GM21737 (cell line): ENCODE measurements around the gene BORCS8.
A peak's percentile ranks its signal among the peaks of the same experiment; 100 is the strongest.
"Not testable (repeated sequence)": the region's sequence is repeated elsewhere in the genome, so short reads cannot be mapped to it uniquely, and the experiment has no call there.

Experiments
- ATAC-seq: cut with Tn5 transposase; IDR thresholded peaks from one replicate; pipeline ENCODE4 v1.9.1; 2021; ENCODE audit warnings: mild to moderate bottlenecking, moderate library complexity; ENCODE audit not compliant: unreplicated experiment

Gene BORCS8

DNA sequence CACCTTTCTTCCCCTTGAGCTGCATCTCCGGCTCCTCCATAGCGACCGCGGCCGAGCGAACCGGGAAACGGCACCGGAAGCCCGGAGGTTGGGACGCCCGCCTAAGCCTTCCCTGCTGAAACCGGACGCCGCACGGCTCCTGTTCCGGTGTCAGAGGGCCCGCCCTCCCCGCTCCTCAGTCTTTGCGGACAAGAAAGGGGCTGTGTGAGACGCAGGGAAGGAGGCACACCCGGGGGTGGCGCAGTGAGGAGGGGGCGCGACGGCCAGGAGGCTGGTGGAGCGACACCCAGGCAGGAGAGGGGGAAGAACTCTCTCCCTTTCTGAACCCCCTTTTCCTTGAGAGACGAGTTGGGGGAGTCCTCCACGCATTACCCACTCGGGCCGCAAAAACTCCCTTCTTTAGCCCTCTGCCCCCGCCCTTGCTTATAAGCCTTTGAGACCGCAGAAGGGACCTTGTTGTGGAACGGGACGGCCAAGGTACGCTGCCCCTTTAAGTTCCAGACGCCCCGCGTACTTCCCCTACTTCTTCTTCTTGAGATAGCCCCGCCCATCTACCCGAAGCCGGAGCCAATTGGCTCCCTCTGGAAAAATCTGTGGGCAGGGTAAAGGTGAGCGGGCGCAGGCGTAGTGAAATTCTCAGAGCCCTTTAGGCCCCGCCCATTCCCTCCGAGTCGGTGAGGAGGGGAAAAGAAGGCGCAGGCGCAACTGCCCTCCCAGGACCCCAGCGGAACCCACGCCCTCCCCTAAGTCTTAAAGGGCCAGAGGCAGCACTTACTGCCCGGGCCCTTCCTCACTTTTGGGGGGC lies at the start of gene BORCS8, which contains the start of gene RFXANK:
Gene BORCS8, minus strand, starts transcription at position 75 of the 805 bp plus-strand sequence. Its CDS starts 35 bp downstream, at position 40.
Gene RFXANK, plus strand, starts transcription at position 181 of the 805 bp plus-strand sequence. CDS start 1,689 bp downstream, outside the sequence.
- peak; percentile 75 for ATAC-seq

DNA sequence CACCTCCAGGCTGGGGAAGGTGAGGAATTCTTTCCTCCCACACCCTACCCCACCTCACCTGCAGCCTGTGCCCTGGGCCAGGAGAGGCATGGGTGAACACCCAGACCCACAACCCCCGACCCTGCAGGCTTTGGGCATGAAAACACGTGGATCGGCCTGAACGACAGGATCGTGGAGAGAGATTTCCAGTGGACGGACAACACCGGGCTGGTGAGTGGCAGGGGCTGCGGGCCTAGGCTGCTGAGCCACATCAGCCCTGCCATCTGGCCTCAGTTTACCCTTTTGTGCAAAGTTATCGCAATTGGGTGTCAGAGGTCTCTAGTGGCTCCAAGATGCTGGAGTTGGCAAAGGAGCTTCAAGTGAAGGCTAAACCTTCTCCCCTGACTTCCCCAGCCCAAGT lies 48.5 kb upstream of the BORCS8 start:
- no peak for ATAC-seq

DNA sequence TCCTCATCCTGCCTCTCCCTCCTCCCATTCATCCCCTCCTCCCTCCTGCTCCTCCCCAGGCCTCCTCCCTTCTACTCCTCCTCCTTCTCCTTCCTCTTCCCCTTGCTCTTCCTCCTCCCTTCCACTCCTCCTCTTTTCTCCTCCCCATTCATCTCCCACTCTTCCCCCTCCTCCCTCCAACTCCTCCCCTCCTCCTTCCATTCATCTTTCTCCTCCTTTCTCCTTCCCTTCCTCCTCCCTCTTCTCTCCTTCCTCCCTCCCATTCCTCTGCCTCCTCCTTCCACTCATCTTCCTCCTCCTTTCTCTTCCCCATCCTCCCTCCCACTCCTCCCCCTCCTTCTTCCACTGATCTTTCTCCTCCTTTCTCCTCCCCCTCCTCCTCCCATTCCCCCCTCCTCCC lies 47.7 kb upstream of the BORCS8 start:
- ATAC-seq = no peak

DNA sequence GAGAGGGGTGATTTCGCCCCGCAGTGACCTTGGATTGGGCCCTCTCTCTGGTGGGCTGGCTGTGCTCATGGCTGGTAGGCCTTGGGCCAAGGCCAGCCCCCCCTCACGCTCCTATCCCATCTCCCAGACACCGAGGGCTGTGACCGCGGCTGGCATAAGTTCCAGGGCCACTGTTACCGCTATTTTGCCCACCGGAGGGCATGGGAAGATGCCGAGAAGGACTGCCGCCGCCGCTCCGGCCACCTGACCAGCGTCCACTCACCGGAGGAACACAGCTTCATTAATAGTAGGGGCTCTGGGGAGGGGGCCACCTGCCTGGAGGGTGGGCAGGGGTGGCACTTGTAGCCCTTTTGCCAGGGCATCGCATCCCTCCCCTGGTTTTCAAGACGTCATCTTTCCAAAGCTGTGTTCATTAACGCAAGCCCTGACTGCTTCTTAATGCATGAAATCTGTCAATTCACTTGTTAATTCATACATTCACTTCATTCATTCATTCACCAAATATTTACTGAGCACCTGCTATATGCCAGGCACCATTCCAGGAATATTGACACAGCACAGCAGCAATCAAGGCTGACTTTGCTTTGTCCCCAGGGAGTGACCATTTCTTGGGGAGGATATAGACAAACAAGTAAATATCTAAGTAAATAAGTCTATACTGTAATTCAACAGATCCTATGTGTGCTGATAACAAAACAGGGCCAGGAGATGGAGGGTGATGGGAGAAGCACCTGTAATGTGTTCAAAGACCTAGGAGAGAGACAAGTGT lies 46.4 kb upstream of the BORCS8 start:
- no peak for ATAC-seq

DNA sequence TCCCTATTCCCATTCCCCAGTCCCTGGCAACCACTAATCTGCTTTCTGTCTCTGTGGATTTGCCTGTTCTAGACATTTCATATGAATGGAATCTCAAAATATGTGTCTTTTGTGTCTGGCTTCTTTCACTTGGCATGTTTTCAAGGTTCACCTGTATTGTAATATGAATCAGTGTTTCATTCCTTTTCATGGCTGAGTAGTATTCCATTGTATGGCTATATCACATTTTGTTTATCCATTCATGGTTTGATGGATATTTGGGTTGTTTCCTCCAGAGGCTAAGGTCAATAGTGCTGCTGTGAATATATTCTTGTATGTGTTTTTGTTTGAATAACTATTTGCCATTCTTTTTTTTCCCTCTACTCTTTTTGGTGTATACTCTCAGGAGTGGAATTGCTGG lies 44.2 kb upstream of the BORCS8 start:
- ATAC-seq = no peak

DNA sequence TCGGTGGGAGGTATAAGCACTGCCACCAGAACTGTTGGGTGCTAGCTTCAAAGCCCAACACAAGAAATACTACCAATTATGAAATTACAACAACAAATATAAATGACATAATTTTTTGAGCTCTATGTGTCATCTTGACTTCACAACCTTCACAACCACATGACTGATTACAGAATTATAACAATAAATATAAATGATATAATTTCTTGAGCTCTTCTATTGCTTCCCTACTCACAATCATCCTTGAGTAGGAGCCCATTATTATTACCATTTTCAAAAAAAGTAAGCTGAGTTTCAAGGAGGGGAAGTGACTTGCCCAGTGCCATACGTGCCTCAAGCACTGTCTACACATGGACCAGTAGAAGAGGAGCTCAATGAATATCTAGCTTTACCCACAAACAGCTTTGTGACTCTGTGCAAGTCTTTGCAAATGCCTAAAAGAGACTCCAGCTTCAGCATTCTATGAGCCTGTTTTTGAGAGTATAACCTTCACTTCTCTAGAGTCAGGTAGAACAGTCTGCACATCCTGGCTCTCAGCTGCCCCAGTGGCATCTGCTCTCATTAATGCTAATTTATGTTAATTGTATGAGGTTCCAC lies 42.4 kb upstream of the BORCS8 start:
- ATAC-seq = no peak

DNA sequence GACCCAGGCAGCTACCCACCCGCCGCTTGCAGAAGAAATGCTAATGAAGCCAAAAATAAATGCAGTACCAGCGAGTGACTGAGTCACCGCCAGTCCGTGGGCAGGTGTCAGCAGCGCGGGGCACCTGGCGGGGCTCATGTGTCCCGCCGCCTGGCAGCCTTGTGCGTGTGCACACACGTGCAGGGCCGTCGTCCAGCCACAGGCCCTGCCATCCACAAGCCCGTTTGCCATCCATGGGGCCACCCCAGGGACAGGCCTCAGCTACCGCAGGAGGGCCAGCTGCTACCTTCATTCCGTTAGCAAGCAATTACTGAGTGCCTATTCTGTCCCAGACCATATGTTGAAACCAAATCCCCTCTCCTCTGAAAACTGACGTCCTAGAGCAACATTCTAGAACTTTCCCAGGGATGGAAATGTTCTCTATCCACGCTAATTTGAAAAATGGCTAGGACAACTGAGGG lies 40.3 kb upstream of the BORCS8 start:
- ATAC-seq = no peak

DNA sequence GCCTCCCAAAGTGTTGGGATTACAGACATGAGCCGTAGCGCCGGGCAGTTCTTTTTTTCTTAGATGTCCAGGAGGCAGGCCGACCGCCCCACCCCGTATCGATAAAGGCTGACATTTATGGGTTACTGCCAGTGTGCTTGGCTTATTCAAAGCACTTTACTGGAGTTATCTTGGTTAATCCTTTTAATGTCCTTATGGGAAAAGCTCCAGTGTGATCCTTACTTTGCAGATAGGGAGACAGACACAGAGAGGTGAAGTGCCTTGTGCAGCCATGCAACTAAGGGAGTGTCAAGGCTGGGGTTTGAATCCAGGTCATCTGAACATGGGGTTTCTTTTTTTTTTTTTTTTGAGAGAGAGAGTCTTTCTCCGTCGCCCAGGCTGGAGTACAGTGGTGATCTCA lies 39.0 kb upstream of the BORCS8 start:
- ATAC-seq = no peak

DNA sequence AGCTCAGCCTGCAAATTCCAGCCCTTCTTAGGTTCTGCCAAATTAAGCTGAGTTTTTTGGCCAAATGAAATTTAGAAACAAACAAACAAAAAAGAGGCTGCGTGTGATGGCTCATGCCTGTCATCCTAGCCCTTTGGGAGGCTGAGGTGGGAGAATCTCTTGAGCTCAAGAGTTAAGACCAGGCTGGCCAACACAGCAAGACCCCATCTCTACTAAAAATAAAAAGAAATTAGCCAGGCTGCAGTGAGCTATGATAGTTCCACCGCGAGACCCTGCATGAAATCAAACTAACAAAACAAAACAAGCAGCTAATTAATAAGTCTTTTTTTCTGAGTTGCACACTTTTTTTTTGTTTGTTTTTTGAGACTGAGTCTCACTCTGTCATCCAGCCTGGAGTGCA lies 37.7 kb upstream of the BORCS8 start:
- ATAC-seq = no peak

DNA sequence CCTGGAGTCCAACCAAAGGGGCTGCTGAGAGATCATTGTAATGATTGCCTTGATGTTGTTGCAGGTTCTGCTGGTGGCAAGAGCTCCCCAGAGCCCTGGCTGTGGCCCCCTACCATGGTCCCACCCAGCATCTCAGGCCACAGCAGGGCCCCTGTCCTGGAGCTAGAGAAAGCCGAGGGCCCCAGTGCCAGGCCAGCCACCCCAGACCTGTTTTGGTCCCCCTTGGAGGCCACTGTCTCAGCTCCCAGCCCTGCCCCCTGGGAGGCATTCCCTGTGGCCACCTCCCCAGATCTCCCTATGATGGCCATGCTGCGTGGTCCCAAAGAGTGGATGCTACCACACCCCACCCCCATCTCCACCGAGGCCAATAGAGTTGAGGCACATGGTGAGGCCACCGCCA lies 35.3 kb upstream of the BORCS8 start:
- no peak for ATAC-seq

DNA sequence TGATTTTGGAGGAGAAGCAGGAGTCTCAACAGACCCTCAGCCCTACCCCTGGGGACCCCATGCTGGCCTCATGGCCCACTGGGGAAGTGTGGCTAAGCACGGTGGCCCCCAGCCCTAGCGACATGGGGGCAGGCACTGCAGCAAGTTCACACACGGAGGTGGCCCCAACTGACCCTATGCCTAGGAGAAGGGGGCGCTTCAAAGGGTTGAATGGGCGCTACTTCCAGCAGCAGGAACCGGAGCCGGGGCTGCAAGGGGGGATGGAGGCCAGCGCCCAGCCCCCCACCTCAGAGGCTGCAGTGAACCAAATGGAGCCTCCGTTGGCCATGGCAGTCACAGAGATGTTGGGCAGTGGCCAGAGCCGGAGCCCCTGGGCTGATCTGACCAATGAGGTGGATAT lies 34.7 kb upstream of the BORCS8 start:
- no peak for ATAC-seq

DNA sequence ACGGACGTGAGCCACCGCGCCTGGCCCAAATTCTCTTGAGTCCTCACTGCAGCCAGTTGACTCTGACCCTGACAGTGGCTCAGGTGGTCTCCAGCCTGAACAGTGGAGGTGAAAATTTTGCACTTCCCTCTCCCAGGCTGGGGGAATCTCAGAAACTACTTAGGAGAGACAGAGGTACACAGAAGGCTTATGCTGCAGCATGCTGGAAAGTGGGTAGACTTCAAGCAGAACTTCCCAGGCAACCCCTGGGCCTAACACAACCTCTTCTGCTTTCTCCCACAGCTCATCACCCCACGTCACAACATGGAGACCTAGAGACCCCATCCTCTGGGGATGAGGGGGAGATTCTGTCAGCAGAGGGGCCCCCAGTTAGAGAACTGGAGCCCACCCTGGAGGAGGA lies 34.3 kb upstream of the BORCS8 start:
- no peak for ATAC-seq

DNA sequence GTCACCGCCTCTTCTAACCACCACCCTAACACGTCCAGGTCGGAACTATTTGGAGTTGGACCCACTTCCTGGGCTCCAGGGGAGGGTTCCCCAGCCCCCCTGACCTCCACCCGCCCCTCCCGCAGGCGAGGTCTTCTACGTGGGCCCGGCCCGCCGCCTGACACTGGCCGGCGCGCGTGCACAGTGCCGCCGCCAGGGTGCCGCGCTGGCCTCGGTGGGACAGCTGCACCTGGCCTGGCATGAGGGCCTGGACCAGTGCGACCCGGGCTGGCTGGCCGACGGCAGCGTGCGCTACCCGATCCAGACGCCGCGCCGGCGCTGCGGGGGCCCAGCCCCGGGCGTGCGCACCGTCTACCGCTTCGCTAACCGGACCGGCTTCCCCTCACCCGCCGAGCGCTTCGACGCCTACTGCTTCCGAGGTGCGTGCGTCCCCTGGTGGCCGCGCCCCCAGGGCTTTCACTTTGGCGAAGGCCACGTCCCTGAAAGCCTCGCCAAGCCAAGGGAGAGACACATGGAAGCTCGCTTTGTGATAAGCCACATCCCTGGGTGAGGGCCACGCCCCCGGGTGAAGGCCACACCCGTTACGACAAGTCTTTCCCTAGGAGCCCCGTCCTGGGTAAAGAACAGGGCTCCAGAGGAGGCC lies 33.0 kb upstream of the BORCS8 start:
- no peak for ATAC-seq

DNA sequence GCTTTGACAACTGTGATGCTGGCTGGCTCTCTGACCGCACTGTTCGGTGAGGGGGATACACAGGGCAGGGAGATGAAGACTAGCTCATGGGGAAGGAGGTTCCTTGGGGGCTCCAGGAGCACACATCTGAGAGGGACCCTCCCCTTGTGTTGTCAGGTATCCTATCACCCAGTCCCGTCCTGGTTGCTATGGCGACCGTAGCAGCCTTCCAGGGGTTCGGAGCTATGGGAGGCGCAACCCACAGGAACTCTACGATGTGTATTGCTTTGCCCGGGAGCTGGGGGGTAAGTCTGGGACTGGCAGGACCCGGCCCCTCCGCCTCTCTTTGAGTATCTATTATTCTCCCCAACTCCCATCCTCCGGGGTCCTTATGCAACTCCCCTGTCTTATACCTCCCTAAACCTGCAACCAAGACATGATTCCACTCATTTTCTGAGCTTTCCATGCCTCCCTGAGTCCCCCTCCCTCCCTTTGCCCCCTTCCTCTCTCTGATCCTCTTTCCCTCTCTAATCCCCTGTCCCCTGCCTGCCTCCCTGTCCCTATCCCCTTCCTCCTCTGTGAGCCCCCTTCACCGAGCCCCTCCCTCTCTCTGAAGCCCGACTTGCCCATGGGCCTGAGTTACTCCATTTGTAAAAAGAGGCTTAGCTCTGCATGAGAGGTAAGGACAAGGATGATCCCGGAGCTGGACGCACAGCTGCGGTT lies 32.3 kb upstream of the BORCS8 start:
- ATAC-seq = no peak

DNA sequence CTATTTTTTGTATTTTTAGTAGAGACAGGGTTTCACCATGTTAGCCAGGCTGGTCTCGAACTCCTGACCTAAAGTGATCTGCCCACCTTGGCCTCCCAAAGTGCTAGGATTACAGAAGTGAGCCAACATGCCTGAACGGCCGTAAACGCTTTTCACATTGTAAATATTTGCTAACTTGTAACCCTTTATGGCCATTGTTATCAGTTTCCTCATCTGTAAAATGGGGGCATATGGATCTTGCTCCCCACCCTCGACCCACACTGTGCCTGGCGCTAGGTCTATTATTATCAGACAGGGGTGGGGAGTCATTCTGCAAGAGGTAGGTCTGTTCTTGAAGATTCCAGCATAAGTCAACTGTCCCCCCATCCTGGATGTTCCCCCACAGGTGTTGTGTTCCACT lies 31.7 kb upstream of the BORCS8 start:
- ATAC-seq = no peak

DNA sequence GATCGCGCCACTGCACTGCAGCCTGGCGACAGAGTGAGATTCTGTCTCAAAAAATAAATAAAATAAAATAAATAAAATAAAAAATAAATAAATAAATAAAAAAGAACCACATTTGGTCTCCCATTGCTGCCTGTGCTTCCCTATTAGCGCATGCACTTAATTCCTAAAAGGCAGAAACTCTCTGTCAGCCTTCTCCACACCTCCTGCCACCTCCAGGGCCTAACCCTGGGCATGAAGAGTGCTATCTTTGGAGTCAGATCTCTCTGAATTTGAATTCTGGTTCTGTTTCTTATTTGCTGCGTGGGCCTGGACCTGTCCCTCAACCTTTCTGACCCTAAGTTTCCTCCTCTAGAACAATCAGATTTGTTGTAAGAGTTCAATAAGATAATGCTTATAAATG lies 31.1 kb upstream of the BORCS8 start:
- ATAC-seq = no peak

DNA sequence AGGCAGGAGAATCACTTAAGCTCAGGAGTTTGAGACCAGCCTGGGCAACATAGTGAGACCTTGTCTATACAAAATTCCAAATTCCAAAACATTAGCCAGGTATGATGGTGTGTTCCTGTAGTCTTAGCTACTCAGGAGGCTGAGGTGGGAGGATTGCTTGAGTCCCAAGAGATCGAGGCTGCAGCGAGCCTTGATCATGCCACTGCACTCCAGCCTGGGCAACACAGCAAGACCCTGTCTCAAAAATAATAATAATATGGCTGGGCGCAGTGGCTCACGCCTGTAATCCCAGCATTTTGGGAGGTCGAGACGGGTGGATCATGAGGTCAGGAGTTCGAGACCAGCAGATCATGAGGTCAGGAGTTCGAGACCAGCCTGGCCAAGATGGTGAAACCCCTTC lies 29.0 kb upstream of the BORCS8 start:
- ATAC-seq = not testable (repeated sequence)

DNA sequence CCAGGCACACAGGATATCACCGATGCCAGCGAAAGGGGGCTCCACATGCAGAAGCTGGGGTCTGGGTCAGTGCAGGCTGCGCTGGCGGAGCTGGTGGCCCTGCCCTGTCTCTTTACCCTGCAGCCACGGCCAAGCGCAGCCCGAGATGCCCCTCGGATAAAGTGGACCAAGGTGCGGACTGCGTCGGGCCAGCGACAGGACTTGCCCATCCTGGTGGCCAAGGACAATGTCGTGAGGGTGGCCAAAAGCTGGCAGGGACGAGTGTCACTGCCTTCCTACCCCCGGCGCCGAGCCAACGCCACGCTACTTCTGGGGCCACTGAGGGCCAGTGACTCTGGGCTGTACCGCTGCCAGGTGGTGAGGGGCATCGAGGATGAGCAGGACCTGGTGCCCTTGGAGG lies 27.0 kb upstream of the BORCS8 start:
- ATAC-seq = no peak

DNA sequence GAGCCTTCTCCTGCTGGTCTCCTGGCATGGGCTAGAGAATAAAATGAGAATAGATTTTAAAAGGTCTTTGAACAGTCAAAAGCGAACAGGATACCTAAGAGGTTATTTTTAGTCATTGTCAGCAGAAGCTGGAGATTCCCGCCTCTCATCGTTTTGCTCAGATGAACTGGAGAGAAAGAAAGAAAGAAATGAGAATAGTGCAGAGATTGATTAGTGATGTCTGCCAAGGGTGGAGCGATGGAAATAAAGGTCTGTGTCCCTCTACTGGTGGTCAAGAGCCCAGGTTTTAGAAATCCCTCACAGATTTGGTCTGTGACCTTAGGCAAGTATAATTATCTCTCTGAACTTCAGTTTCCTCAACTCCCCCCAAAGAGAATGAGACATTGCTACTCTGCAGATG lies 25.1 kb upstream of the BORCS8 start:
- ATAC-seq = no peak

DNA sequence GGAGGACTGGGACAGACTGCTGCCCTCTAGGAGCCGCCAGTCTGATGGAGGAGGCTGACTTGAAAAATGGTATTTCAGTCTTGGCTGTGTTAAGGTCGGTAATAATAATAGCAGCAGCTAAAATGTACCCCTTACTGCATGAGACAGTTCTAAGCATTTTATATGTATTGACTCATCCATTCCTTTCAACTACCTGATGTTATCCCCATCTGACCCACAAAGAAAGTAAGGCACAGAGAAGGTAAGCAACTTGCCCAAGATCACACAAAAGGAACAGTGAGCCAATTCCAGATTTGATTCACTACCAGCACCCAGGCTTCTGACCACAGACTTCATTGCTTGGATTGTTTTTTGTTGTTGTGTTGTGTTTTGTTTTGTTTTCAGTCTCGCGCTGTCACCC lies 23.8 kb upstream of the BORCS8 start:
- no peak for ATAC-seq

DNA sequence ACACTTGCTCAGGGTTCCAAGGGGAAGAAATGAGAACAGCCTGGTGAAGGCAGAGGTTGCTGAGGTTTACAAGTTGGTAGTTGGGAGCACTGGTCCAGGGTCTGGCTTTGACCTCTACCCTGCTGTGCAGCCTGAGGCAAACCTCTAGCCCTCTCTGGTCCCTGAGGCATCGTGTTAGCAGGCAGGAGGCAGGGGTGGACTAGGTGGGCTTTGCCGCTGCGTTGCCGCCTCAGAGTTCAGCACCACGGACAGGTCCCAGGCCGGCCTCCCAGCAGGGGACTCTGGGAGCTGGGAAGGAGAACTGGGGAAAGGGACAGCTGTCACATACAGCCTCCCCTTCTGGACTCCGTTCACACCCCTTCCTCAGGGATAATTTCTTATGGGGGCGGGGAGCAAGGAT lies 22.9 kb upstream of the BORCS8 start:
- ATAC-seq = no peak
